Activated T-cell treated with anti-CD3 and anti-CD28 coated beads for 24 hours (primary cell): ENCODE data around the gene LYZ.
"Not testable (repeated sequence)": the region's sequence is repeated elsewhere in the genome, so short reads cannot be mapped to it uniquely, and the experiment has no call there.

ENCODE experiments used
- DNase-seq: peaks from one replicate; pipeline ENCODE4 v3.0.0-alpha.2; 2020; ENCODE audit warnings: low read depth

The LYZ gene

DNA sequence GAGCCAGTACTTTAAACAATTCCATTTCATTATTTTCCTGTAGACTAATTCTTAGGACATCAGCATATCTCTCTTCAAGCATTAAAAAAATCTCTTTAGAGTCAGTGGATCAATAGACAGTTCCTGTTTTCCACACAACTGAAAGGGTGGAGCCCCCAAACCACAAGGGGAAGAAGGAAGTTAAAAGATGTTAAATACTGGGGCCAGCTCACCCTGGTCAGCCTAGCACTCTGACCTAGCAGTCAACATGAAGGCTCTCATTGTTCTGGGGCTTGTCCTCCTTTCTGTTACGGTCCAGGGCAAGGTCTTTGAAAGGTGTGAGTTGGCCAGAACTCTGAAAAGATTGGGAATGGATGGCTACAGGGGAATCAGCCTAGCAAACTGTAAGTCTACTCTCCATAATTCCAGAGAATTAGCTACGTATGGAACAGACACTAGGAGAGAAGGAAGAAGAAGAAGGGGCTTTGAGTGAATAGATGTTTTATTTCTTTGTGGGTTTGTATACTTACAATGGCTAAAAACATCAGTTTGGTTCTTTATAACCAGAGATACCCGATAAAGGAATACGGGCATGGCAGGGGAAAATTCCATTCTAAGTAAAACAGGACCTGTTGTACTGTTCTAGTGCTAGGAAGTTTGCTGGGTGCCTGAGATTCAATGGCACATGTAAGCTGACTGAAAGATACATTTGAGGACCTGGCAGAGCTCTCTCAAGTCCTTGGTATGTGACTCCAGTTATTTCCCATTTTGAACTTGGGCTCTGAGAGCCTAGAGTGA is at the start of gene LYZ:
LYZ (plus strand) TSS at position 220 of the 777 bp plus-strand sequence; CDS start at position 248, 28 bp downstream.
- no peak for DNase-seq

DNA sequence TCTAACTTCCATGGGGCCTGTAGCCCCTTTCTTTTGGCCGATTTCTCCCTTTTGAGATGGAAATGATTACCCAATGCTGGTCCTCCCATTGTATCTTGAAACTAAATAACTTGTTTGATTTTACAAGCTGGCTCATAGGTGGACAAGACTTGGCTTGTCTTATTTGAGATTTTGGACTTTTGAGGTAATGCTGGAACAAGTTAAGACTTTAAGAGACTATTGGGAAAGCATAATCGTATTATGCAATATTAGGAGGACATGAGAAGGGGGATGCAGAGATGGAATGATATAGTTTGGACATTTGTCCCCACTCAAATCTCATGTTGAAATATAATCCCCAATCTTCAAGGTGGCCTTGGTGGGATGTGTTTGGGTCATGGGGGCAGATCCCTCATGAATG is 49.2 kb upstream of the LYZ start:
- DNase-seq = no peak

DNA sequence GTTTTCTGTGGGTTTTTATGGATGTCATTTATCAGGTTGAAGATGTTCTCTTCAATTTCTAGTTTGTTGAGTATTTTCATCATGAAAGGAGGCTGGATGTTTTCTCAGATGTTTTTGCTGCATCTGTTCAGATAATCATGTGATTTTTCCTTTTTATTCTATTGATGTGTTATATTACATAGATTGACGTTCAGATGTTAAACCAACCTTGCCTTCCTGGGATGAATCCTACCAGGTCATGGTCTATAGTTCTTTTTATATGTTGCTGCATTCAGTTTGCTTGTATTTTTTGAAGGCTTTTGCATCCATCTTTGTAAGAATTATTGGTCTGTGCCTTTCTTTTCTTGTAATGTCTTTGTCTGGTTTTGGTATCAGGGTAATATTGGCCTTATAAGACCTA is 43.9 kb upstream of the LYZ start:
- no peak for DNase-seq

DNA sequence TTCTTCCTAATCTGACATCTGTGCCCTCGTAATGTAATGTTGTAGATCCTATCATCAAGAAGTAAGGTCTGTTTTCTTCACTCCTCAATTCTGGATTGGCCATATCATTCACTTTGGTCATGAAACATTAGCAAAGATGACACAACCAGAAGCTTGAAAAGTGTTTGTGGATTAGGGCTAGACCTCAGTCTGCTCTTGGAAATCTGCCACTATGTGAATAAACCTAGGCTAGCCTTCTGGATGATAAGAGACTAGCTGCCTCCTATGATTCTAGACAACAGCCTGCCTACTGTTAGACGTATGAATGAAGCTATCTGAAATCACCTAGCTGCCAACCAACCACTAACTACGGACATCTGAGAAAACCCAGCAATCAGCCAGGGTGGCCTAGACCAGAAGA is 38.7 kb upstream of the LYZ start:
- DNase-seq = no peak

DNA sequence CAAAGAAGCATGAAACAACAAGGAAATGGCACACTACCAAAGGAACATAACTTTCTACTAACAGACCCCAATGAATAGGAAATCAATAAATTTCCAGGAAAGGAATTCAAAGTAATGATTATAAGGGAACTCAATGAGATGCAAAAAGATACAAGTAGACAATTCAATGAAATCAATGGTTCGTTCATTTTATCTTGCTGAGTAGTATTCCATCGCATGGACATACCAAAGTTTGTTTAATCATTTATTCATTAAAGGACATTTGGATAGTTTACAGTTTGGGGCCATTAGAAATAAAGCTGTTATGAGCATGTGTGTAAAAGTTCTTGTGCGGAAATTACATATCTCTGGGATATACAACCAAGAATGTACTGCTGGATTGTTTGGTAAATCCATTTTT is 35.0 kb upstream of the LYZ start:
- no peak for DNase-seq

DNA sequence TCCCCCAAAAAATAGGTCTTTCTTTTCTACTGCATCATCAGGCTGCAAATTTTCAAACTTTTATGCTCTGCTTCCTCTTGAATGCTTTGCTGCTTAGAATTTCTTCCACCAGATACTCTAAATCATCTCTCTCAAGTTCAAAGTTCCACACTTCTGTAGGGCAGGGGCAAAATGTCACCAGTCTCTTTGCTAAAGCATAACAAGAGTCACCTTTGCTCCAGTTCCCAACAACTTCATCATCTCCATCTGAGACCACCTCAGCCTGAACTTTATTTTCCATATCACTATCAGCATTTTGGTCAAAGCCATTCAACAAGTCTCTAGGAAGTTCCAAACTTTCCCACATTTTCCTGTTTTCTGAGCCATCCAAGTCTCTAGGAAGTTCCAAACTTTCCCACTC is 31.4 kb upstream of the LYZ start:
- not testable (repeated sequence) for DNase-seq

DNA sequence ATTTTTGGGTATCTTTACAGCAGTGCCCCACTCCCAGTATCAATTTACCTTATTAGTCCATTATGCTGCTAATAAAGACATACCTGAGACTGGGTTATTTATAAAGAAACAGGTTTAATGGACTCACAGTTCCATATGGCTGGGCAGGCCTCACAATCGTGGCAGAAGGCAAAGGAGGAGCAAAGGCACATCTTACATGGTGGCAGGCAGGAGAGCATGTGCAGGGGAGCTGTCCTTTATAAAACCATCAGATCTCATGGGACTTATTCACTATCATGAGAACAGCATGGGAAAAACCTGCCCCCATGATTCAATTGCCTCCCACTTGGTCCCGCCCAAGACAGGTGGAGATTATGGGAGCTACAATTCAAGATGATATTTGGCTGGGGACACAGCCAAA is 30.9 kb upstream of the LYZ start:
- DNase-seq = not testable (repeated sequence)

DNA sequence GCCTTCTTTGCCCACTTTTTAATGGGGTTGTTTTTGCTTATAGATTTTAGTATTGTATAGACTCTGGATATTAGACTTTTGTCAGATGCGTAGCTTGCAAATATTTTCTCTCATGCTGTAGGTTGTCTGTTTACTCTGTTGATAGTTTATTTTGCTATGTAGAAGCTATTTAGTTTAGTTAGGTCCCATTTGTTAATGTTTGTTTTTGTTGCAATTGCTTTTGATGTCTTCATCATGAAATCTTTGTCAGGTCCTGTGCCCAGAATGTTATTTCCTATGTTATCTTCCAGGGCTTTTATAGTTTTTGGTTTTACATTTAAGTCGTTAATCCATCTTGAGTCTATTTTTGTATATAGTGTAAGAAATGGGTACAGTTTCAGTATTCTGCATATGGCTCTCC is 30.0 kb upstream of the LYZ start:
- no peak for DNase-seq

DNA sequence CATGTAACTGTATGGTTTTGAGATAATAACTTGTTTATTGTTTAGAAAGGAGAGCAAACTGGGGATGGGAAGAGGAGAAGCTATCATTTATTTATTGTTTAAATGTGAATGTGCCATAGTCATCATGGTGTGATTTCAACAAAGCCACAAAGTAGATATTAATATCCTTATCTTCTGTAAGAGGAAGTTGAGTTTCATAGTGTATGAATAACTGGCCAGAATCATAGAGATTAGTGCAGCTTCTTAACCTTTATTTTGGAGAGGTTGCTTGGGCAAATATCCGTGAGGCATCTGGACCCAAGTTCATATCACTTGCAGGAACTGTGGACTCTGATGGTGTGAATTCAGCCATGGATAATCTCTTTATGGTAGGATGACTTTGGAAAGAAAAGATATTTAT is 26.8 kb upstream of the LYZ start:
- DNase-seq = no peak

DNA sequence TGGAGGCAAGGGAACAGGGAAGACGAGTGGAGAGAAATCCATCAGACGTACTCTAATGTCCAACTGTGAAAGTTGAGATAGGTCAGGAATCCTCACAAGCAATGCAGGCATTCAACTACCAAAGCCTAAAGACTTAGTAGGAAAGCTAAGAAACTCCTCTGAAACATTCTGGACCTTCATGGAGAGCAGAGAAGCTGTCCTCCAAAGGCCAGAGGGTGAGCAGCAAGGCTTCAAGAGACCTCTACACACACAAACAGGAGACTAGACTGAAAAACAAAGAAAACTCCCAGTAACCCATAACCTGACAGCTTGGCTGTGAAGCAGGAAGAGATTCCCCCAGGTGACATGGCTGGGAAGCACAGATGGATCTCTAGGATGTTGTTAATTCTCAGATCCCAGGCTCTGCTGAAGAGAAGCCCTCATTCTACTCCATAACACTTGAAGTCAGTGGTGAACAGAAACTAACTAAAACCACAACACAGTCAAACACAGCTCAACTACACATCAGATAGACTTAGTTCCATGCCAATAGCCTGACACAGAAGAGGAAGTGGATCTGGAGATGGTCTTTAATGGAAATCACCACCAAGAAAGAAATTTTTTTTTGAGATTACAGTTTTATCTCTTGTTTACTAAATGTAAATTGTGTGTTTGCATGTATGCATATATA is 23.2 kb upstream of the LYZ start:
- DNase-seq = no peak

DNA sequence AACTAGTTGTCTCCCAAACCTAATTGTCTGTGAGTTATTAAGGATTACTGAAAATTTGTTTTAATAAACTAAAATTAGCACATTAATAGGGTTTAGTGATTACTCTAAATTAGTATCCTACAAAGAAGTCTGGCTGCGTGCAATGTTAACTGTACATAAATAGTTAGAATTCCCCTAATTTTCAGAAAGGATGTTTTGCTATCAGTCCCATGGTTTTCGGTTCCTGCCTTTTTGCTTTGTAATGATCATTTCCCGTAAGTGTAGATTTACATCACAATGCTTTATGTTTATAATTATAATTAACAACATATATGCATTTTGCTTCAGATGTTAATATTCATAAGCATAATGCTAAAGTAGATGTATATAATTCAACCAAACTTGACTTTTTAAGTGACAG is 19.8 kb upstream of the LYZ start:
- no peak for DNase-seq

DNA sequence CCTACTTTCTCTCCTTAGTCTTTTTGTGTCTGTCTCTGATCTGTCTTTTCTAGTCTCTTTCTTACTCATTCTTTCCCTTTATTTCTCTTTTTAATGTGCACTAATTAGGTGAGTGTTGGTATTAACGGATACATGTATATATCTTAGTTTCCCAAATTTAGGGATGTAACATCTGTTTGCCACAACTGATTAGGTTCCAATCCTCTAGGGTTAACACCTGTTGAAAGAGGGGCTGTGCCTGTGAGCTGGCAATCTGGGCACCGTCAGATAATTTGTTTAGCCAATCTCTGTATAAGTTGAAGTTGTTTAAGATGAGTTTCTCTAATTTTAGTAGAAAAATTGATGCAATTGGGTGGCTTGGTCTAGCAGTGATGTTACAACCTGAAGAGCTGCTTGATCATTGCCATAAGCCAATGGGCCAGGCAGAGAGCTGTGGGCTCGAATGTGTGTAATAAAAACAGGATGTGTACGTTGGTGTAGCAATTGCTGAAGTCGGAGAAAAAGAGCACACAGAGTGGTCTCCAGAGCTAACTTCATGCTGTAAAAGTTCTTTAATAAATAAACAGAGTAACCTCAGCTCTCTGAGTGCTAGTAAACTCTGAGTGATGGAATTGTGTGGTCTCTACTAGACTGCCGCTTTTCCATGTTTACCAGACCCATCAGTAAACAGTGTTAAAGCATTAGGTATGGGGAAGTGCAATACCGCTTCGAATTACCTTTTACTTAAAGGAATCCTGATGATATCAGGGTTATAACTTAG is 18.3 kb upstream of the LYZ start:
- DNase-seq = no peak

DNA sequence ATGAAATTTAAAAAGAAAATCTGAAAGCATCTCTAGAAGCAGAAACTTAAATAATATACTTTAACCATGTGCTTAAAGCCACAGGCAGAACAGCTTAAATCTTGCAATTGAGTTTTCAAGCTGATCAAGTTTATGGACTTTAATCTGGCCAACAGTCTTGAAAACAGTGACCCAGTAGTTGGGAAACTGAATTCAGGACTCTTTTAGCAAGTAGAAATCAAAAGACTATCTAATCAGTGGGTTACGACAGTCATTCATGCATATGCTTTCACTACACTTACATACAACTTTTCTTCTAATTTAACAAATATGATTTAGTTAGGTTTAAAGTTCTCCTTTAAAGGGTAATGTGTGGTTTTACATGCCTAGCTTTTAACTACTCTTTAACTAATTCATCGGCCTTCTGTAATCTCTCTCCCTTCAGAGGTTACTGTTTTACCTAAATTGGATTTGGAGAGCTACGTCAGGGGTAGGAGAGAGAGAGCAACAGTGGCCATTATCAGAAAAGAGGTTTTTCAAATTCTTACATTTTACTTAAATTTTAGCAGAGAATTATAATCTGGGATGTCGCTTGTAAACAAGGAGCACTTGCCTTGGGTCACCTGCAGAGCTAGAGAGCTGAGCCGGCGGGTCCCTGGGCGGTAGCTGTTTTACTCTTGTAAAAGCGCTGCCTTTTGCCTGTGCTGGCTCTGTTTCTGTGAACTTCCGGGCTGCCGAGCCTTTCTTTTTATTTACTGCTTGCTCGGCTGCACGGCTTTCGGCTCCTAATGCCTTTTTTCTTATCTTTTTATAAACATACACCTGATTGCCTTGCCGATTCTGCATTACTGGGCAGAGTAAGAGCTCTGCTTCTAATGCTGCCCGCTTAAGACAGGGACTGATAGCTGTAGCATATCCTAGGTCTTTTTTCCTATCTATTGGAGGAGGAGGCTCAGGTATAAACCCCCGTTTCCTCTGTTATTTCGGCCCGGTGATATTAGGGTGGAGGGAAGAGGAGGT is 17.4 kb upstream of the LYZ start:
- DNase-seq = peak; percentile 38

DNA sequence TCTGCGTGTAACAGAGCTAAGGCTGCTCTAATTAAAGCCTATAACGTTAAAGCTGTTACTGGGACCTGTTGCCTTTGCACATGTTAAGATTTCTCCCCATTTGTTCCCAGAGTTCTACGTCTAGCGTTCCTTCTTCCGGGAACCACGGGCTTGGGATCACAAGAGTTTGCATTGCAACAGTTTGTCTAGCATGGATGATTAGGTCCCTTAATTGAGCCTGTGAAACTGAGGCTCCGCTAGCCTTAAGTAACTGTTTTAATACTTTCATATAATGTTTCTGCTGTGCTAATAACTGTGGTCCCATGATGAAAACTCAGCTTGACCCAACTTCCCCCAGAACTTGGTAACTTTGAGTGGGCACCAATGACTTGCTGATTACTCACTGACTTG is 16.7 kb upstream of the LYZ start:
- no peak for DNase-seq

DNA sequence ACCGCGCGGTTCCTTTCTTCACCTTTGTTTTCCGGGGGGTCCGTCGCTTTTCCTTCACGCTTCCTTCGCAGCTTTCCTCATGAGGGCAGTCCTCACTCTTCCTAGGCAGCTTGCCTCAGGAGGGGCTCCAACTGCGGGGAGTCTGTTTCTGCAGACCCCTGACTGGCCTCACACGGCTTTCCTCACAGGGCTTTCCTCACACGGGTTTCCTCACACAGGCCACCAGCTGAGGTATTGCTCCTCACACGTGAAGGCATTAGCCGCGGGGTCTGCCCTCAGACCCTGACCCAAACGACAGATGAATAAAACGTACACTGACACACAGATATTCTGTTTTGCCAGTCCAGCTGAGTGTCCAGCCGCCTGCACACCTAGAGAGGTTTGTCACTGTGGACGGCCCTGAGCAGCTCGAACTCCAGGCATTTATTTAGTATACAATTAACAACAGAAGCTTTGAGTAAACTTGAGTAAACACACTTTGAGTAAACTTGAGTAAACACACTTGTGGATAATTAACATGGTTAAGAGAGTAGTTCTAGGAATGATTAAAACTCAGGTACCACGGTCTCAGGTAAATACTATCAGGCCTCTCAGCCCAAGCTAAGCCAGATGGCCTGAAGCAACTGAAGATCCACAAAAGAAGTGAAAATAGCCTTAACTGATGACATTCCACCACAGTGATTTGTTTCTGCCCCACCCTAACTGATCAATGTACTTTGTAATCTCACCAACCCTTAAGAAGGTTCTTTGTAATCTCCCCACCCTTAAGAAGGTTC is 16.1 kb upstream of the LYZ start:
- no peak for DNase-seq

DNA sequence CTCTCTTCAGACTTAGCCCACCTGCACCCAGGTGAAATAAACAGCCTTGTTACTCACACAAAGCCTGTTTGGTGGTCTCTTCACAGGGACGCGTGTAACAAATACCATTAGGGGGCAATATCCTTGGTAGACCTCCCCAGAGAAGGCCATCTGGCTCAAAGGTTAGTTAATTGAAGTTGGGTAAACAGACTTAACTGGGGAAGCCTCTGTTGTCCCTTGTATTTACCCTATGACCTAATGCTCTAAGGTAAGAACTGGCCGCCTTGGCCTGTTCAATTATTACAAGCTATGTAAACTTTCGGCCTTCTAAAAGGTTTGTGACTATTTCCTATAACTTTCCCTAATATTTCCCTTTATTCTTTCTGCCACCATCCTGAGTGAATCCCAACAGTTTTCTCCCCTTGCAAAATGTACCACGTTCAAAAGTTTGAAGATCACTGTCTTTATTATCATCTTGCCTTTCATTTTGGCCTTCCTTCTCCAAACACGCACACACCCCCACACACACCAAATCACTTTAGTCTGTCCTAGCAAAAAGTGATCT is 15.3 kb upstream of the LYZ start:
- no peak for DNase-seq

DNA sequence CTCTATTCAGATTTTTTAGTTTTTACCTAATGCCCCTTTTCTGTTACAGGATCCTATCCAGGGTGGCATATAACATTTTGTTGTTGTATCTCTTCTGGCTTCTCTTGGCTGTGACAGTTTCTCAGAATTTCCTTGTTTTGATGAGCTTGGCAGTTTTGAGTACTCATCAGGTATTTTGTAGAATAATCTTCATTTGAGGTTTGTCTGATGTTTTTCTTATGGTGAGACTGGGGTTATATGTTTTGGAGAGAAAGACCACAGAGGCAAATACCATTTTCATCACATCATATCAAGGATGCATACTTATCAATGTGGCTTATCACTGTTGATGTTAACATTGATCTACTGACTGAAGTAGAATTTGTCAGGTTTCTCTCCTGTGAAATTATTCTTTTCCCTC is 14.0 kb upstream of the LYZ start:
- DNase-seq = no peak

DNA sequence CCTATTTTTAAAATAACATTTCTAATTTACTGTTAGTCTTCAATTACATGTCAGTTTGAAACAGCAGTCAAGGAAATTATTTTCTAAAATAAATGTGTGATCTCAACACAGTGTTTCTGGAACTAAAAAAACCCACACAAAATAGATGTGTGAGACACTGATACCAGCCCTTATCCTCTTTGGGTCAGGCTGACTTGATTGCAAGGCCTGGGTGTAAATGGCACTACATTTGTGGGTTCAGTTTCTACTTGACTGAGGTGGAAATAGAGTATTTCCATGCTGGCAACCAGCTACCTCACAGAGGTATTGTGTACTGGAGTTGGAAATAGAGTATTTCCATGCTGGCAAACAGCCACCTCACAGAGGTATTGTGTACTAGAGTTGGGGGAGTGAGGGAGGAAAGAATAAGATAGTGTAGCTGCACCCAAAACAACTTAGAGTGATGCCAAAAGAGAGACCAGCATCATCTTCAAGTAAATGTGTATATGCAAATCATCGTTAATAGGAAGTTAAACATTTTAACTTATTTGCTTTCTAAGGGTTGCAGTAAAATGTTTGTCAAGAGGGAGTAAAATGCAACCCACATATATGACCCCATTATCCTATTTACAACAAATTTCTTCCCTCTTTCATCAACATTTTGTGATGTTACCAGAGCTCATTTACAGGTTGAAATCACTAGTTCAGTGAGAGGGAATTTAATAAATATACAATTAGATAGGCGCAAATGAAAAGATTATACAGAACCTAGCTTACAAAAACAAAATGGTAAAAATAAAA is 10.7 kb upstream of the LYZ start:
- no peak for DNase-seq

DNA sequence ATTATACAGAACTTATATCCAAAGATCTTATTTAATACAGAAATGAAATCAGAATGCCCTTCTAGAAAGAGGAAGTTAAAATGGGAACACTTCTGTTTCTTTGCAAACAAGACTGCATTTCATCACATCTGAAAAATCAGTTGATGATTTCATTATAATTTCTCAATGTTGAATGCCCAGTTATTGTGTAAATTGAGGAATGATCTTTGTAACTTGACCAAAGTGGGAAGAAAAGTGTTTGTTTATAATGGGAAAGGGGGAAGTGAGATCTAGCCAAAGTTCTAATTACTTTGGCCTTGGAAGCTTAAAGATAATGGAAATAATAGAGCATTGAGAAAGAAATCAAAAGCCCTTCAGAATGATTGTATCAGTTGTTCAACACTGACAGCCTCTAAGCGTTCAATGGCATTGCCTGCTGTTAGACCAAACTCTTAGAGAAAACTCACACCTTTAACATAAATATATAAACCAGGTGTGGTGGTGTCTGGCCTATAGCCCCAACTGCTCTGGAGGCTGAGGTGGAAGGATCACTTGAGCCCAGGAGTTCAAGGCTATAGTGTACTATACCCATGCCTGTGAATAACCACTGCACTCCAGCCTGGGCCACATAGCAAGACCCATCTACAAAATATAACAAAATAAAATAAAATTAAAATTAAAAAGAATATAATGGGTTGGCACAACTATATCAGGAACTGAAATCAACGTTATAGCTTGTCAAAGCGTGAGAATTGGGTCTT is 9.9 kb upstream of the LYZ start:
- DNase-seq = no peak
